ENCODE measurements around the gene OR10V1.

The OR10V1 gene

GRCh38 chr11:59755701-59756557 lies 42.3 kb upstream of the OR10V1 start (continued):
- TF ChIP-seq PRDM2 (tag by site-specific recombination; IDR thresholded peaks at IDR 0.05; ENCODE audit: borderline replicate concordance) (no peak), ZNF433 (tag by site-specific recombination; IDR thresholded peaks at IDR 0.05; ENCODE audit: low read depth) (no peak), ZNF214 (tag by site-specific recombination; IDR thresholded peaks at IDR 0.05; ENCODE audit: borderline replicate concordance) (no peak), ZNF114 (tag by site-specific recombination; IDR thresholded peaks at IDR 0.05) (no peak), ZNF707 (tag by site-specific recombination; IDR thresholded peaks at IDR 0.05) (no peak), ZNF600 (tag by site-specific recombination; IDR thresholded peaks at IDR 0.05) (peak; percentile 26; the same call in 1 of the 2 replicates), ZBTB26 (tag by site-specific recombination; optimal IDR thresholded peaks at IDR 0.05) (peak; percentile 15), ZNF768 (tag by site-specific recombination; IDR thresholded peaks at IDR 0.05) (0 out of 2 replicates have a peak, but pooled peaks have one; percentile 23), ZIC2 (tag by site-specific recombination; IDR thresholded peaks at IDR 0.05) (peak; percentile 37), ZBTB21 (tag by site-specific recombination; IDR thresholded peaks at IDR 0.05) (no peak), REST (tag by site-specific recombination; IDR thresholded peaks at IDR 0.05) (peak; percentile 72), ZFP37 (tag by site-specific recombination; IDR thresholded peaks at IDR 0.05) (peak; percentile 69; the same call in 1 of the 2 replicates), ZNF704 (tag by site-specific recombination; IDR thresholded peaks at IDR 0.05) (no peak)
